ENCODE results near the gene TNFSF11.

TNFSF11 gene

DNA sequence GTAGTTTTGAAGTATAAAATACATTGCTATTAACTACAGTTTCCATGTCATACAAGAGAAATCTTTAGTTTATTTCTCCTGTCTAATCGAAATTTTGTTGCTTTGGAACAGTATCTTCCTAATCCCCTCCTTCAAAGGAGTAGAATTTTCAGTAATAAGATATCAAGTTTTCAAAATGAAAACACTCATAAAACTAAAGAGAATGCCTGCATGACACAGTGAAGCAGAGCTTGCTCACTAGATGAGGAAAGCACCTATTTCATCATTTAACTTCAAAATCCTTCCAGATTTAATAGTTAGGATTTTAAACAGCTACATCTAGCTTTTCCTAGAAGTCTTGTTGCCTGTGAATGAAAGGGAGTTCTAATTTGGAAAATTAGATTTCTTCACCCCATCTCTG is 80.8 kb downstream of the TNFSF11 start:
- H3K4me1 ChIP-seq (ENCODE audit: control insufficient read depth, insufficient read depth, low read length): peaks cover 16% of the 10 kb centered on the region
- no peak overlapping the region for H3K27ac ChIP-seq (ENCODE audit: low read depth, low read length)
- no peak overlapping the region for H3K4me3 ChIP-seq (ENCODE audit: low read depth, low read length)
- H3K9ac ChIP-seq (ENCODE audit: low read depth, low read length): no peak overlapping the region
- H3K36me3 ChIP-seq (ENCODE audit: control insufficient read depth, insufficient read depth, low read length): no peaks in the 10 kb centered on the region
- H3K9me3 ChIP-seq (ENCODE audit: control insufficient read depth, insufficient read depth, low read length): no peaks in the 10 kb centered on the region
- H3K27me3 ChIP-seq (ENCODE audit: control insufficient read depth, insufficient read depth, low read length): no peaks in the 10 kb centered on the region; the same call in 1 of the 2 replicates

- peaks cover 16% of the 10 kb centered on the region for H3K4me1 ChIP-seq (ENCODE audit: control insufficient read depth, insufficient read depth, low read length)
- no peaks in the 10 kb centered on the region for H3K9me3 ChIP-seq (ENCODE audit: control insufficient read depth, insufficient read depth, low read length)
- H3K9ac ChIP-seq (ENCODE audit: low read depth, low read length): peak overlapping the region; percentile 7; the same call in 1 of the 2 replicates
- no peaks in the 10 kb centered on the region for H3K36me3 ChIP-seq (ENCODE audit: control insufficient read depth, insufficient read depth, low read length)
- H3K27ac ChIP-seq (ENCODE audit: low read depth, low read length): no peak overlapping the region
- no peak overlapping the region; the same call in 1 of the 2 replicates for H3K4me3 ChIP-seq (ENCODE audit: low read depth, low read length)
- no peaks in the 10 kb centered on the region; the same call in 1 of the 2 replicates for H3K27me3 ChIP-seq (ENCODE audit: control insufficient read depth, insufficient read depth, low read length)
Measured at GRCh38 chr13:42656161-42656560, 82.2 kb downstream of the TNFSF11 start.

DNA sequence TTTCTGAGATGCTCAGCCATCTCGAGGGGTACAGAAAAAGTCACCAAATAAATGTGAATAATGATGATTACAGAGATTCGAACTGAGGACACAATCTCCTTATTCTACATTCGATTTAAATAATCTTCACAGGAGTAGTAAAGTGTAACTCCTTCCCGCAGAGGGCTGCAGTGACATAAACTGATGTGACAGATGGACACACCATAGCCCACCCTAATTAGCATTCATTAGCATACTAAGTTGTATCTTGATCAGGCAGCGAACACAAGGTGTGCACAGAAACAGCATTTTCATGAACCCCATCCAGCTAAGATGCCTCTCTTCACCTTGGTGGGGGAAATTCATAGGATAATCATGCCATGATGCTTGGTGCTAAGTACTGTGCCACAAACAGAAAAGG is 83.0 kb downstream of the TNFSF11 start:
- no peaks in the 10 kb centered on the region; the same call in 1 of the 2 replicates for H3K27me3 ChIP-seq (ENCODE audit: control insufficient read depth, insufficient read depth, low read length)
- no peaks in the 10 kb centered on the region for H3K9me3 ChIP-seq (ENCODE audit: control insufficient read depth, insufficient read depth, low read length)
- H3K9ac ChIP-seq (ENCODE audit: low read depth, low read length): no peak overlapping the region
- H3K36me3 ChIP-seq (ENCODE audit: control insufficient read depth, insufficient read depth, low read length): no peaks in the 10 kb centered on the region
- H3K4me1 ChIP-seq (ENCODE audit: control insufficient read depth, insufficient read depth, low read length): peaks cover 16% of the 10 kb centered on the region
- H3K4me3 ChIP-seq (ENCODE audit: low read depth, low read length): no peak overlapping the region
- no peak overlapping the region for H3K27ac ChIP-seq (ENCODE audit: low read depth, low read length)

All from HUES48 (cell line).